NCI-H524 (cell line): ENCODE results near the gene NTM.
A peak's percentile ranks its signal among the peaks of the same experiment; 100 is the strongest.

Experiments used
- DNase-seq, 2 experiments: peaks; one replicate each; lab custom pipeline; 2025; lab: John Stamatoyannopoulos, UW

NTM gene

DNA sequence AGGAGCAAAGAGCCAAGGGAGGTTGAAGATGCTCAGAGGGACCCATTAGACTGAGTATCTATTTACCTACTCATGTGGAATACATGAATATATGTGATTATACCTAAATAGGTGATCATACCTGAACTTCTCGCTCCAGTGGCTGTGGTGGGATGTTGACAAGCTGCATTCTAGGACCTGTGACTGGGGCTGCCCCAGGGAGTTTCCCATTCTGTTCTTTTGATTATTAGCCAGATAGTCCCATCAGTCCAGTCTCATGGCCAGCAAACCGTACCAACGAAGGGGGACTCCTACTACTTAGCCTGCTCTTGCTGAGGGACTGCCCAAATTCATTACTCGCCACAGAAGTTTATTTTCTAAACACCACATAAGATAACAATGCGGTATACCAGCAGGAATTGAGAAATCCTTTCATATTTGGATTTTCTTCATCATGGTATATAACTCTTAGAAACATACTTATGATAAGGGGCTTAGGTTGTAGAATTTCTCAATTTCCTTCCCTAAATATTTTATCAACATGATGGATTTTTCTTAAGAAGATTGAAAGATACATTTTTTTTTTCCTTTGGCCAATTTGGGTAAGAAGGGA lies 273.9 kb downstream of the NTM start:
- no peak for DNase-seq

DNA sequence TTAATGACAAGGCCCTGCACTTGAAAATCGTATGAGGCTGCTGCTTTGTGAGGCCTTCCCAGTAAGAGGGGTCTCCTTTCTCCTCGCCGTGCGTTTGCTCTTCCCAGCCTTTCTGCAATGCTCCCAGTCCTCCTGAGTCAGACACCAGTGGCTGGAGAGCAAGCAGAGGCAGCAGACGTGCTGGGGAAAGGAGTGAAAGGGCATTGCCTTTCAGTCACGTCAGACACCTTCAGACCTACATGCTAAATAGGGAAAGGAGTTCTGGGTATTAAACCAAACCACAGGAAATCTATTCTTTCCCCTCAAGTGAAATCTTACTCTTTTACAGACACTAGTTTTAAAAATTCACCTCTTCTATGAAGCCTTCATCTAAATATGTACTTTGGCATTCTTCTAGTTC lies 274.8 kb downstream of the NTM start:
- DNase-seq, result no peak

DNA sequence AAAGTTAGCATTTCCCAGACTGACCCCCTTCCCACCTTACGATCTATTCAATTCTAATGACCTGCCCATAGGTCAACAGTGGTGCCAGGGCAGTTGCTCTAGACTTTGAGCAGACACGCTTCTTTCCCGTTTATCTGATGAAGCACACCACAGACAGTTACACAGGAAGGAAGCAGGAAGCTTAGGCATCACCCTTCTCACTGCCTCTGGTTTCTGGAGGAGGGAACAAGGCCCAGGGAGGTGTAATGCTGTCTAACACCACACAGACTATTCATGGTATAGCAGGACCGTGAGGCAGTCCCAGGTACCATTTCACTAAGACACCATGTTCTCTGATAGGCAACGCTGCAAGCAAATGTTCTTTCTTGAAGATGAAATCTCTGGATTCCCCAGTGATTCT lies 279.4 kb downstream of the NTM start:
- no peak for DNase-seq

DNA sequence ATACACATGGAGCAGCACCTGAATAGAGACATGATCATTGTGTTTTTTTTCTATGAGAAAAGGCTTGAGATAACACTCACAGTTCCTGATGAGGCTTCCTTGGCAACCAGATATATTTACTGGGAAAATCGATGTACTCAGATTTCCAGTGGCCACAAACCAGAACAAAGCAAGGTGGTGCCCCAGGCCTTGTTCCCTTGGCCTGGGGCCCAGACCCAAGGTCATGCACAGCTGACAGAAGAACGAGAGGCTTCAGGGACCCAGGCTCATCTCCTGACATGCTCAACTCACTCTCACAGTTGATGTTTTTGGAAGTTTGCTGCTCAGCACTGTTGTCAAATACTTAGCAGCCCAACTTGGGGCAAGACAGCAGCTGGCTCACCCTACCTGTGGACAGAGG lies 281.8 kb downstream of the NTM start:
- DNase-seq, result no peak

DNA sequence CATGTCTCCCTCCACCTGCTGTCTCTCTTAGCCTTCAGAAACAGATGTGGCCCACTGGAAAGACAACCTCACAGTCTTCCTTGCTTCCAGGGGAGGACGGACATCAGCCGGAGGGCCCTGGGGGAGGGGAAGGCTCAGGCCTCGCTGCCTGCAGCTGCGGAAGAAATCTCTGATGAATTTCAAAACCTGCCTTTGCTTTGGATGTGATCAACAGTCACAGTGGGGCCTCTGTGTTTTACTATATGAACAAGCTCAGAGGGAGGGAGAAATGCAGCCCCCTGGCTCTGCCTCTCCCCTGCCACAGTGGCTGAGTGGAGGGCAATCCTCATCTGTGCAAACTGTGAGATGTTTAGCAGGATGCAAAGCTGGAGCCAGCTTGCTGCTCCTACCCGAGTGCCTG lies 282.8 kb downstream of the NTM start:
- DNase-seq, result no peak

DNA sequence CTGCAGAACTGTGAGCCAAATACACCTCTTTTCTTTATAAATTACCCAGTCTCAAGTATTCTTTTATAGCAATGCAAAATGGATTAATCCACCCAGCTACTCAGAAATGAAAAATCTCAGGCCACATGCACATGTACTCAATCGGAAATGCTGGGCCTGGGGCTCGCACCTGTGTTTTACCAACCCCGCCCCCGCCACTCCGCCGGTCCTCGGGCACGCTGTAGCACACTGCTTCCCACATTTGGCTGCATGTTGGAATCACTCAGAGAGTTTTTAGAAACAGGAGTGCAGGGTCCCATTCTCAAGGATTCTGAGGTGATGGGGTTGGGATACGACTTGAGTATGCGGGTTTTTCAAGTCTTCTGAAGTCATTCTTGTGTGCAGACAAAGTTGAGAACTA lies 284.4 kb downstream of the NTM start:
- DNase-seq, result no peak

- DNase-seq, result no peak
Observed at GRCh38 chr11:131656179-131656838, 285.9 kb downstream of the NTM start.

DNA sequence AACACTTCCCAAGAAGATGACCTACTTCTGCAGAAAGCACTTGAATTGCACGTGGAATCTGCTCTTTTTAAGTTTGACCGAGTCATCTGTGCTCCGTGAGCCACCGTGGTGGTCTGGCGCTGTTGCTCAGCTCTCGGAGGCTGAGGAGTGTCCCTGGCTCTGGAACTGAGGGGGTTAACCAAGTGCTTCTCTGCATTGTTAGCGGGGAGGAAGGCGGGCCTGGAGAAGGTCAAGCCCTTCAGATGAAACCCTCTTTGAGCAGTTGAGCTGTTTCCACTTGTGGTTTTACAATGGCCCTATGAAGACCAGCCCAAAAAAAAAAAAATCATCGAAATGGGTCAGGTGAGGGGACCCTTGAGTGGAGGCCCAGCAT lies 286.4 kb downstream of the NTM start:
- DNase-seq, result no peak

- no peak for DNase-seq
Observed at GRCh38 chr11:131658414-131658813, 288.0 kb downstream of the NTM start.

DNA sequence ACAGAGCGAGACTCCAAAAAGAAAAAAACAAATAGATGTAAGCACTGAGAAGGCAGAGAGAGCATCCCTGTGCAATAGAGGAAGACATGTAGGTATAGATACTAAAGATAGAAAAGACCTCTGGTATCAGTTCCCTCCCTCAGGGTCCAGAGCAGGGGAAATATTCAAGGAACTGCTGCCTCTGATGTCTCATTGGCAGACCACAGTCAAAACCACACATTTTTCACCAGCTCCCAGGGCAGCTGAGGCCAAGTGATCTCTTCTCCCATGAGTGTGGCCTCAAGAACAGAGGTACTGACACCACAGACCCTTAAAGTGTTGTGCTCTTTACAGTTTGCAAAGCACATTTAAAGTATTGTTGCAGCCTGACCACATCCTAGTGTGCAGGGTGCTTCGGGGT lies 288.5 kb downstream of the NTM start:
- DNase-seq, result no peak

DNA sequence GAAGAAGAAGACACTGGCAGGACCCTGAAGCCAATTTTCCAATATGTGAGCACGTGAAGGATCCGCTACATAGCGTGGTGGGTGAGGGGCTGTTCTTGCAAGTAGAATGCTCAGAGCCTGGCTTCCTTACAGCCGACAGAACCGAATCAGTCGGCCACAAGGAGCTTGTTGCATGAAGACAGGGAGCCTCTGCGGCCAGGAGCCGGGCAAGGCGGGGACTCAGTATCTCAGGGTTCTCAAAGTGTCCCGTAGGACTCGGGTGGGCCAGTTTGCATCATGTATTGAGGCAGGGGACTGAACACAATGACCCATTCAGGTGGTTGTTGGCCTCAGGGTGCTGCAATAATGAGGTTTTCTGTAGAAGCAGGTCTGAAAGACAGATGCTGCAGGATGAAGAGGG lies 289.5 kb downstream of the NTM start:
- no peak for DNase-seq

GRCh38 chr11:131661132-131661531 lies 290.7 kb downstream of the NTM start:
- DNase-seq, result no peak

- peak; percentile 23 to 41 for DNase-seq
Observed at GRCh38 chr11:131662317-131662972, 292.0 kb downstream of the NTM start.

DNA sequence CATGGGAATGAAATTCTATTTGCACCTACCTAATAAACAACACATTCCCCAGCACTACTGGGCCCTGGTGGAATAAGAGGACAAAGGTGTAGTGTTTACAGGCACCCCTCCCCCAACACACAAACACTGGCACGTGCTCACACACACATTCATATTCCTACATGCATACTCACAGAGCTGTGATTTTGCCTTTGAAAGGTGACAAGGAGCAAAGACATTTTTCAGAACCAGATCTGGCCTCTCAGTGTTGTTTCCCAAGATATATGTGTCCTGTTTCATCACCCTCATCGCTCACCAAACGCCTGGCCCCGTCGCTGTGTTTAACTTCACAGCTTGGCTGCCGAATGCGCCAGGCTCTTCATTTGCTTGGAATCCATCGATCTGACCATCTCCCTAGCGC lies 292.6 kb downstream of the NTM start:
- DNase-seq, result no peak

DNA sequence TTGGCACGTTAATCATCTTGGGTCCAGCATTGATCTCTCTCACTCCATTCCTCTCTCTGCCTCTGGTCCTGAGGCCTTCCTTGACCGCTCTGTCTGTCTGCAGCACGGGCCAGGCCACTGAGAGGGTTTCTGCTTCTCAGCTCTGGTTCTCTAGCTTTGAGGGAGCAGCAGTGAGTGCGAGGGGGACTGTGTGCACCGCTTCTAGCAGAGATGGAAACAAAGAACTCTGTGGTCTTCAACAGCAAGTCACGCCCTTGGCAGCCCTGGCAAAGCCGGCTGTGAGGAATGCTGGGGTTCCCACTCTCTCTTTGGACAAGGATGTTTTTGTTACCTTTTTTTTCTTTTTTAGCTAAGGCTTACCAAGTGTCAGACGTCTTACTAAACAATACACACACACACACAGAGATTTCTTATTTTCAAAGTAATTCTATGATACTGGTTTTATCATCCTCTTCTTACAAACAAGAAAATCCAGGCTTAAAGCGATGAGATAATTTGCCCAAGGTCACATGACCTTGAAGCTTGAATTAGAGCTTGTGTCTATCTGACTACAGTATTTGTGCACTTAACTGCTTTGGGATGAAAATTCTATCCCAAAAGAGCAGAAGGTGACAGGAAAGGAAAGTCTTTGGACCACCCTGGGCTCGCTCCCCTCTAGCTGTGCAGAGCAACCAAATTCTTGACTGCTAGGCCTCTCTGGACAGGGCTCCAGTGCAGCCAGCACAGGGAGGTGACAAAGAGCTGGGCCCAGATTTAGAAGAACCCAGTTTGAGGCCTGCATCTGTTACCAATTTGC lies 293.2 kb downstream of the NTM start:
- no peak for DNase-seq

- no peak for DNase-seq
Observed at GRCh38 chr11:131664293-131664692, 293.9 kb downstream of the NTM start.

GRCh38 chr11:131664816-131665215 lies 294.4 kb downstream of the NTM start:
- DNase-seq, result peak in 1 of 2 experiments; percentile 12

DNA sequence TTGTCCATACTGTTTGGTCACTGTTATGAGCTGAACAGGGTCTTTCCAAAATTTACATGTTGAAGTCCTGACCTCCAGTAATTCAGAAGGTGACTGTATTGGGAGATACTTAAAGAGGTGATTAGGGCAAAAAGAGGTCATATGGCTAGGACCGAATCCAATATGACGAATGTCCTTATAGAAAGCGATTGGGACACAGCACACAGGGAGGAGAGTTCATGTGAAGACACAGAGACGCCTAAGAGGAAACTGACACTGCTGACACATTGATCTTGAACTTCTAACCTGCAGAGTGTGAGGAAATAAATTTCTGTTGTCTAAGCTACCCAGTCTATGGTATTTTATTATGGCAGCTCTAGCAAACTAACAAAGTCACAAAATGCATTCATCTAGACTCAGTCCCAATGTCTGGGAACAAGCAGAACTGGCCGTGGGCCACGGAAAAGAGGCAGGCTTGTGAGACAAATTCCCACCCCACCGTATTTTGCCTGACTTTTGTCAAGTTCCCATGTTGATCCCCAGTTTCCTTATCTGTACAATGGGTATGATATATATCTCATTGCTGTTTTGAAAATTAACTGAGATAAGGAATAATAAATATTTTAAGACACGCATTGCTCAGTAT lies 295.0 kb downstream of the NTM start:
- no peak for DNase-seq

DNA sequence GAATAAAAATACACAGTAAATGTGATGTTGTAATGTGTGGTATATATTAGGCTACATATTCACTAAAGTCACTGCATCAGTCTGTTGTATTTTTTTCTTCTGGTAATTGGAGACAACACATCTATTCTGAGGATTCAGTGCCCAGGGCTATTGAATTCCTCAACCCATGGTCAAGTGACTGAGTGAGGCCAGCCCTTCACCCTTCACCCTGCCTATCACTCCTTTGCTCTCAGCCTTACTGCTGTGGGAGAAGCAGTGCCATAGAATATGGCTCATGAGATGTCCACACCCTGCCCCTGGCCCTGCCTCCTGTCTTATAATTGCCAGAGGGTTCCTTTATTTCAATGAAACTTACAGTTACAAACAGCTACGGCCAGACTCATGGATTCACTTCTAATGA lies 295.6 kb downstream of the NTM start:
- no peak for DNase-seq

- no peak for DNase-seq
Observed at GRCh38 chr11:131666617-131667016, 296.2 kb downstream of the NTM start.

- DNase-seq, result no peak
Observed at GRCh38 chr11:131667566-131667965, 297.2 kb downstream of the NTM start.
